Activated gamma-delta T cell (primary cell): ENCODE measurements around the gene CHD6.

ENCODE experiments used
- DNase-seq: peaks from one replicate; lab custom pipeline; 2025; lab: John Stamatoyannopoulos, UW

CHD6 gene

GRCh38 chr20:41371371-41371770 is 246.8 kb downstream of the CHD6 start:
- no peak for DNase-seq

DNA sequence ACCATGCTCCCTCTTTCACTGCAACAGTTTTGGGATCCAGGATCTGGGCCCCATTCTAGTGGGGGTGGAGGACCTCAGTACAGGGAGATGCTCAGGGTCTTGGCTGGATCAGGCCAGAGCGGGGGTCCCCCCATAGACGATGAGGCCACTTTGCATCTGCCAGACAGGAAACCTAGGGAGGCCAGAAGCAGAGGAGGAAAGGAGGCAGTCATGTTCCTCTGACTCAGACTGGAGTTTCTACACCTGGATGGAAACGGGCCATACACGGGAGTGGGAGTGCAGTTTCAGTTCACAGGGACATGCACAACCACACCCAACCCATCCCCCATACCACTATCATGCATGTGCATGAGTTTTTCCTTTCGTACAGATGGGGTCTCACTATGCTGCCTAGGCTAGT is 248.0 kb downstream of the CHD6 start:
- no peak for DNase-seq

DNA sequence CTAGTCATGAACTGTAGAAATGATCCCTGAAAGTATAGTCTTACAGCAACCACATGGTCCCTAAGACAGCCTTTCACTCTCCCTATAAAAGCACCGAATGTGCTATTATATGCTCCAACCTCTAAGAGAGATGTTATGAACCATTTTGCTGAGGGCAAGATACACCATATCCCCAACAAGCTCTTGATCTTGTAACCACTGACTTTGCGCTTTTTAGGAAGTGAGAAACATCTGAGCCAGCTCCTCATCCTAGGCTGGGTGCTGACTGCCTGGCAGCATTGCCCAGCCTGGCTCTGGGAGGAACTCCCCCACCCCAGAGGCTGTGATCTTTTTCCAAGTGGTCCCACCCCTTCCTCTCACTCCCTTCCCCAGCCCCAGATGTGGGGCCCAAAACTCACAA is 248.5 kb downstream of the CHD6 start:
- no peak for DNase-seq

- DNase-seq: no peak
These were observed 250.2 kb downstream of the CHD6 start for GRCh38 chr20:41367956-41368355.

- no peak for DNase-seq
These were observed 250.8 kb downstream of the CHD6 start for GRCh38 chr20:41367393-41367695.

- DNase-seq: no peak
These were observed 251.4 kb downstream of the CHD6 start, which contains the start of gene EMILIN3 for GRCh38 chr20:41366546-41367392. Gene EMILIN3 (minus strand): TSS chr20:41366818. CDS start chr20:41366634, 184 bp downstream.

DNA sequence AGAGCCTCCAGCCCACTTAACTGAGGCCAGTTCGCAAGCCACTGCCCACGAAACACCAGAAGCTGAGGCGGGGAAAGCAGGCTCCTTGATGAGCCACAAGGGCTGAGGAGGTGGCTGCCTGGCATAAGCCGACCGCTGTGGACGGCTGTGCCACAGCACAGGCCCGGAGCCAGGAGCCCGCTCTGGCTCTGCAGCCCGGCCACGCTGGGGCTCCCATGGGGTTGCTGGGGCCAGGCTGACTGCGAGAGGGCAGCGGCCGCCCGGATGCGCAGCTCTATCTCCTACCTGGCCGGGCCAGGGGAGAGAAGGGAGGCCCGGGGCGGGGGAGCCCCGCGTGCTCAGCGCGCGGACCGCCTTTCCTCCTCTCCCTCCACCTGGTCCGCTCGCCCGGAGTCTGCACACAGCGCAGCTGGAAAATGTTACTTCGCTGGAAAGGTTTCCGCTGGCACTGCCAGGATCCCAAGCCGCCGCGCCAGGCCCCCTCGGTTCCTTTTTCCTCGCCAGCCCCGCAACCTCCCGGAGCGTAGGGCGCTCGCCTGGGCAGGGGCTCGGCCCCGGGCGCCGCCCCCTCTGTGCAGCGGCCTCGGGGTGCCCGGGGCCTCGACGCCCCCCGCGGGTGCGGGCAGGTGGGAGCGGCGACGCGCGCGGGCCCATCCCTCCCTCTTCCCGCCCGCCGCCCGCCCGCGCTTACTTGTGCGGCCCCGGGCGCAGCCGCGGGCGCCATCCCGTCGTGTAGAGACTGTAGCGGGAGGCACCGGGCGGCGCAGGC is 252.2 kb downstream of the CHD6 start:
- DNase-seq: no peak

- DNase-seq: no peak
These were observed 253.0 kb downstream of the CHD6 start for GRCh38 chr20:41364967-41365765.

GRCh38 chr20:41364236-41364855 is 253.8 kb downstream of the CHD6 start:
- no peak for DNase-seq

DNA sequence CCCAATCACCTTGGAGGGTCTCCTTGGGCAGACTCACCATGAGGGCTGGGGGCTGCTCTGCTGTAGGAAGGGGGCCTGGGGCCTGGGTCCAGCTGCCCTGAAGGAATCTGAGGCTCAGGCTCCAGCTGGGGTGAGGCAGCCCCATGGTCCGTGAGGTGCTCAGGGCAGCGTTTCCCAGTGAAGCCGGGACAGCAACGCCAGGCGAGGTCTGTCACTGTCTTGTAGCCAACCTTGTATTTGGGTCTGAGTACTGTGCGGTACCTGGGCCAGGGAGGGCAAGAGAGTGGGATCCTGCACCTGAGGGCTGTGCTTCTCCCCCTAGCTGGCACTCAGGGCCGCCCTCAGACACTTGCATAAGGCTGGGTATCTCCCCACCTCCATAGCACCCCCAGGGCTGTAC is 254.6 kb downstream of the CHD6 start:
- no peak for DNase-seq

- no peak for DNase-seq
These were observed 255.4 kb downstream of the CHD6 start for GRCh38 chr20:41362748-41363140.

- no peak for DNase-seq
These were observed 256.1 kb downstream of the CHD6 start for GRCh38 chr20:41361757-41362747.

DNA sequence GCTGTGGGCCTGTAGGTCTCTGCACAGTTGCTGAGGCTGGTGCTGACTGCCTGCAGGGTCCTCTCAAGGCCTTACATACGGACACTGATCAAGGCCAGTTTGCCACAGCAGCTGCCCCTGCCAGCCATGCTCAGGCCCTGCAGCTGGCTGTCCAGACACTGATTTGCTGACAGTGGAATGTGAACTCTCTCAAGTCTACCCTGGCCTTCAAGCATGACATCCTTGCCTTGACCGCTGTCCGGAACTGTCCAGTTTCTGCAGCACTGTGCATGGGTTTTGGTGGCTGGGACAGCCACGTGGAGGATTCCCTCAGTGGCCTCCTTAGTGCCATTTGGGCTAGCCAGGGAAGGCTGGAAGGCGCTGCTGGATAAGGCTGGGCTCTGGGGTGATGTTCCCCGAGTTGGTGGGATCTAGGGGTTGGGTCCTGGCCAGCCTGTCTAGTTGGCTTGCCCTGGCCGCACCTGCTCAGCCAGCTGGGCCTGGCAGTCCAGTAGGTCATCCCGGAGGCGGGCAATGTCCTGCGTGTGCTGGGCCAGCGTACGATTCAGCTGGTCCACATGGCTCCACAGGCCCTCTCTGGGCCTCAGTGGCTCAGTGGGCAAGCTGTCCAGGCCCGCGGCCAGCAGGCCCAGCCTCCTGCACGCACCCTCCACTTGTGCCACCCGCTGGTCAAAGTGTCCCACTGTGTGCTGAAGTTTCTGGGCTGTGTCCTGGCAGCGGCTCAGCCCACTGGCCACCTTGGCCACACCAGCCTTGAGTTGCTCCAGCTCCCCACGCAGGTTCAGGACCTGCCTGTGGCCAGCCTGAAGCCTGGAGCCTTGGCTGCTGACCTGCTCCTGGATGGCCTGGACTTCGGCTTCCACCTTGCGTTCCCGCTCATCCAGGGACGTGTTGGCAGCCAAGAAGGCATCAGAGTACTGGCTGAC is 257.1 kb downstream of the CHD6 start:
- DNase-seq: no peak

DNA sequence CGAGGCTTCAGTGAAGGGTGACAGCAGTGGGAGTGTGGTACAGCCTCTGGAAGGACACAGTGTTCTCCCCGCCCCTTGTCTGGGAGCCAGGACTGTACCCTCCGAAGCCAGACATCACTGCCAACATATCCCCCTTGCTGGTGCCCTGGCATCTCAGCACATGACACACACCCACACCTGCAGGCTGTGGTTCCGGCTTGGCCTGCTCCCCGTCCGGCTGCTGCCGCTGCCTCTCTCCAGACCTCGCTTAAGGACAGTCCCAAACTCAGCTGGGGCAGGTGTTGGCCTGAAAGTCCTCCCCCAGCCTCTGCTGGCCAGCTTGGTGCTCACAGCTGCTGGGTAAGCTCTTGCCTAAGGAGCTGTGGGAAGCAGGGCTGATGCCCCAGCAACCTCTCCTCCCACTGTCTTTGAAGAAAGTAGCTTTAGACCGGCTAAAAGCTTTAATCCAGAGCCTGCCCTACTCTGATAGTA is 258.6 kb downstream of the CHD6 start:
- DNase-seq: no peak

DNA sequence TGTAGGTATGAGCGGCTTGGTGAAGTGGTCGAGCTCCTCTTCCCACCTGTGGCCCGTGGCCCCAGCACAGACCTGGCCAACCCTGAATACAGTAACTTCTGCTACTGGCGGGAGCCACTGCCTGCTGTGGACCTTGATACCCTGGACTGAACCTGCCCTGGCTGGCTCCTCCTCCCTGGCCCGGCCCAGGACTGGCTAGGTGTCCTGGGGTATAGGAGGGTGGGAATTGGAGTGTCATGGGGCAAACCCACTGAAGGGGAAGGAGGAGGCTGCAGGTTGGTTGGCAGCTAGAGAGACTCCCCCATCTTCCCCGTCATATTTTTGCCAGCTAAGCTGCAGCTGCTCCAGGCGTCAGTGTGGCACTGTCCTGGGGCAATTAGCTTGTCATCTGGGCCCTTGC is 259.5 kb downstream of the CHD6 start:
- no peak for DNase-seq

GRCh38 chr20:41358230-41358629 is 259.9 kb downstream of the CHD6 start:
- DNase-seq: no peak

- DNase-seq: no peak
These were observed 260.6 kb downstream of the CHD6 start for GRCh38 chr20:41357424-41358163.

DNA sequence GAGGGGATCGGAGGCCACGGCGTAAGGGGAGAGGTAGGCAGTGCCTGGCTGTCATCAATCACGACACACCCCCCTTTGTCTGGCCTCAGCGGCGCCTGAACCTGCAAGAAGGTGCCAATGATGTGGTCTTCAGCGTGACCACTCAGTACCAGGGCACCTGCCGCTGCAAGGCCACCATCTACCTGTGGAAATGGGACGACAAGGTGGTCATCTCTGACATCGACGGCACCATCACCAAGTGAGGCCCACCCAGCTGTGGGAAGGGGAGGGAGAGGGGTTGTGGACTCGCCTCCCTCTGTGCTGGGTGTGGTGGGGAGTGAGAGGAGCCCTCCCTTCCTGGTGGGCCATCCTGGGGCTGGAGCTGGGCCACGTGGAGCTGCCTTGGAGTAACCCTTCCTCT is 261.2 kb downstream of the CHD6 start:
- no peak for DNase-seq
